Panc1 (cell line): Measurements from ENCODE around the gene CLC. TPM values are rescaled to one million over a fixed set of nuclear protein-coding genes. Genes with fewer than 3 reads are reported as not detected.
"Not testable (repeated sequence)": the region's sequence is repeated elsewhere in the genome, so short reads cannot be mapped to it uniquely, and the experiment has no call there.

Experiments
- ATAC-seq: fragments of 200-7000 bp; cut with Tn5 transposase; 2 replicates; pipeline ENCODE4 v1.9.1; 2020; ENCODE audit warnings: mild to moderate bottlenecking, moderate library complexity
- BruUV-seq: library from RNA; stranded (reverse); fragments of 400-500 nt; replicated peaks from 2 replicates; lab custom pipeline; 2021; lab: Mats Ljungman, UMichigan
- CTCF ChIA-PET: fragments of 300-600 bp; sonication (Branson Sonifier 250); formaldehyde crosslinking; loops from one replicate; lab custom pipeline; 2022; ENCODE audit warnings: antibody characterized with exemption; lab: Charles Lee
- POLR2A ChIA-PET: fragments of 300-600 bp; sonication (Branson Sonifier 250); formaldehyde crosslinking; loops from one replicate; lab custom pipeline; 2022; ENCODE audit warnings: antibody characterized with exemption; lab: Charles Lee
- DNase-seq: peaks from one replicate; pipeline ENCODE4 v3.0.0-alpha.2; 2010; ENCODE audit warnings: low read depth, low spot score
- H3K27ac ChIP-seq: 2 replicates; pipeline ENCODE4 v1.5.1; 2011; ENCODE audit warnings: mild to moderate bottlenecking, low read length, inconsistent platforms
- H3K27me3 ChIP-seq: fragments of 200-500 bp; sonication (Bioruptor generic); 2 replicates; pipeline ENCODE4 v1.6.0; 2014; ENCODE audit warnings: low read length, inconsistent platforms; ENCODE audit not compliant: control insufficient read depth, insufficient read depth
- H3K36me3 ChIP-seq: fragments of 200-500 bp; sonication (Bioruptor generic); 2 replicates; pipeline ENCODE4 v1.5.1; 2014; ENCODE audit warnings: inconsistent platforms, mild to moderate bottlenecking, low read length, moderate library complexity; ENCODE audit not compliant: control insufficient read depth, insufficient read depth
- H3K4me1 ChIP-seq: 2 replicates; pipeline ENCODE4 v1.5.1; 2011; ENCODE audit warnings: inconsistent platforms, mild to moderate bottlenecking, low read length, moderate library complexity; ENCODE audit not compliant: control insufficient read depth, insufficient read depth
- H3K4me3 ChIP-seq, 2 experiments: 2 replicates each; pipeline ENCODE4 v1.5.1; 2011 to 2012; ENCODE audit warnings: low read depth in 2 of 2, low read length in 2 of 2, mild to moderate bottlenecking in 2 of 2, inconsistent platforms in 1 of 2, moderate library complexity in 1 of 2
- H3K9me3 ChIP-seq: fragments of 200-500 bp; sonication (Bioruptor generic); 2 replicates; pipeline ENCODE4 v1.5.1; 2014; ENCODE audit warnings: low read depth, mild to moderate bottlenecking, inconsistent platforms, low read length, moderate library complexity; ENCODE audit not compliant: control insufficient read depth, insufficient read depth
- CTCF ChIP-seq: fragments of 450-650 bp; IDR thresholded peaks from 2 replicates; pipeline ENCODE4 v1.5.1; 2017; ENCODE audit warnings: mild to moderate bottlenecking
- POLR2AphosphoS5 ChIP-seq: IDR thresholded peaks from 2 replicates; pipeline ENCODE4 v1.6.1; 2012; ENCODE audit warnings: mild to moderate bottlenecking, low read depth, low read length, moderate library complexity
- REST ChIP-seq, 2 experiments: IDR thresholded peaks; 2 replicates each; pipeline ENCODE4 v1.6.1; 2011 to 2012; ENCODE audit warnings: low read depth in 2 of 2, control low read depth in 1 of 2, low read length in 1 of 2, mild to moderate bottlenecking in 1 of 2, moderate library complexity in 1 of 2; ENCODE audit not compliant: insufficient read depth in 1 of 2
- SIN3A ChIP-seq: IDR thresholded peaks from 2 replicates; pipeline ENCODE4 v1.6.1; 2012; ENCODE audit warnings: low read depth, mild to moderate bottlenecking, low read length, moderate library complexity, borderline replicate concordance; ENCODE audit not compliant: insufficient read depth
- TCF7L2 ChIP-seq: IDR thresholded peaks from 2 replicates; pipeline ENCODE4 v1.6.1; 2011; ENCODE audit warnings: mild to moderate bottlenecking, low read depth, low read length, inconsistent platforms
- in situ Hi-C: cut with HindIII; loops from 2 replicates; pipeline ENCODE4 v1.10.0; 2016; ENCODE audit warnings: low sequenced_read_pairs, low pct_unique_long_range_greater_than_20kb
- intact Hi-C: fragments of 100-400 bp; cut with micrococcal nuclease; formaldehyde crosslinking; loops from one replicate; pipeline ENCODE4 v1.10.0; 2022; ENCODE audit not compliant: unreplicated experiment
- total RNA-seq: library from RNA; stranded (reverse); gene quantifications from one replicate; pipeline ENCODE4 v1.2.1, GENCODE V29; 2021; ENCODE audit not compliant: unreplicated experiment

Gene CLC
- total RNA-seq, 1 experiment from 2014 or later = not detected

- no peaks in the 10 kb centered on the region for H3K4me1 ChIP-seq
- TF ChIP-seq TCF7L2 (no peak), REST (IDR thresholded peaks at IDR 0.05; ENCODE audit: insufficient read depth in 1 of 2, low read depth in 2 of 2, low read length in 1 of 2) (no peak)
- POLR2A ChIA-PET = interaction anchor here (0.5 to 0.6 kb wide), 2 partner anchors 187 to 199 kb away, joined by 3 to 5 read pairs; no protein-coding TSS in a partner anchor
- intact Hi-C loops (no loop called here), in situ Hi-C loops (no loop called here)
- no peak overlapping the region for H3K27ac ChIP-seq
- DNase-seq (no peak), ATAC-seq (peak; percentile 17; the same call in 1 of the 2 replicates)
- H3K36me3 ChIP-seq = no peaks in the 10 kb centered on the region
- CTCF ChIA-PET = no interaction called here
- H3K4me3 ChIP-seq = no peak overlapping the region
- H3K9me3 ChIP-seq = no peaks in the 10 kb centered on the region
- no TSS peak for BruUV-seq
- H3K27me3 ChIP-seq = peaks cover 67% of the 10 kb centered on the region
Observed at GRCh38 chr19:39725995-39726394, 11.8 kb downstream of the CLC start.

- H3K4me3 ChIP-seq, BruUV-seq, H3K36me3 ChIP-seq, intact Hi-C loops, in situ Hi-C loops, DNase-seq, H3K27ac ChIP-seq, H3K9me3 ChIP-seq, H3K4me1 ChIP-seq: not testable (repeated sequence)
- peak; percentile 44; the same call in 1 of the 2 replicates for ATAC-seq
- CTCF ChIA-PET = interaction anchor here (0.7 to 1.4 kb wide), 4 partner anchors 20 to 169 kb away, joined by 3 to 7 read pairs (median 3); no protein-coding TSS in a partner anchor
- POLR2A ChIA-PET = interaction anchor here (0.7 to 1.0 kb wide), 2 partner anchors 19 to 52 kb away, joined by 4 to 5 read pairs; no protein-coding TSS in a partner anchor
- peaks cover 17% of the 10 kb centered on the region for H3K27me3 ChIP-seq
Observed at GRCh38 chr19:39720144-39720543, 17.7 kb downstream of the CLC start.

- Histone ChIP-seq H3K9me3 (no peaks in the 10 kb centered on the region), H3K4me3 (no peak overlapping the region), H3K27ac (no peak overlapping the region), H3K27me3 (peaks cover 67% of the 10 kb centered on the region), H3K36me3 (no peaks in the 10 kb centered on the region), H3K4me1 (no peaks in the 10 kb centered on the region)
- DNase-seq = no peak
- ChIA-PET POLR2A (no interaction called here), CTCF (no interaction called here)
- in situ Hi-C loops = no loop called here
- BruUV-seq = no TSS peak
- TF ChIP-seq POLR2AphosphoS5 (no peak), TCF7L2 (no peak), CTCF (no peak), REST (IDR thresholded peaks at IDR 0.05; ENCODE audit: insufficient read depth in 1 of 2, low read depth in 2 of 2, low read length in 1 of 2) (no peak), SIN3A (no peak)
- ATAC-seq = 0 out of 2 replicates have a peak, but pooled peaks have one; percentile 2
- intact Hi-C loops = no loop called here
Observed at GRCh38 chr19:39710333-39710890, 27.4 kb downstream of the CLC start.
